MCF 10A (cell line): ENCODE data around the gene MACF1. TPM values are rescaled to one million over a fixed set of nuclear protein-coding genes. Genes with fewer than 3 reads are reported as not detected.

ENCODE experiments used
- BruUV-seq: library from RNA; stranded (reverse); fragments of 400-500 nt; replicated peaks from 2 replicates; lab custom pipeline; 2021; lab: Mats Ljungman, UMichigan
- CTCF ChIA-PET: fragments of 300-600 bp; sonication (Branson Sonifier 250); formaldehyde crosslinking; extraction: SDS; loops from one replicate; lab custom pipeline; 2021; ENCODE audit warnings: antibody characterized with exemption, inconsistent platforms; lab: Yijun Ruan, JAX
- POLR2A ChIA-PET: fragments of 300-600, 350-650 bp; sonication (Branson Sonifier 250); formaldehyde crosslinking; extraction: SDS; loops from one replicate; lab custom pipeline; 2020; ENCODE audit warnings: antibody characterized with exemption, inconsistent platforms; lab: Yijun Ruan, JAX
- DNase-seq: peaks from one replicate; pipeline ENCODE4 v3.0.0-alpha.2; 2018; ENCODE audit not compliant: unreplicated experiment
- H3K27ac Mint-ChIP-seq: one replicate; pipeline ENCODE4 v1.8.0; 2022; ENCODE audit warnings: mild to moderate bottlenecking, low read depth, mixed read lengths; ENCODE audit not compliant: unreplicated experiment
- H3K27me3 Mint-ChIP-seq: one replicate; pipeline ENCODE4 v1.8.0; 2022; ENCODE audit warnings: mixed read lengths; ENCODE audit not compliant: insufficient read depth, unreplicated experiment
- H3K36me3 Mint-ChIP-seq: one replicate; pipeline ENCODE4 v1.8.0; 2022; ENCODE audit warnings: mild to moderate bottlenecking, moderate library complexity, mixed read lengths; ENCODE audit not compliant: insufficient read depth, unreplicated experiment
- H3K4me1 Mint-ChIP-seq: one replicate; pipeline ENCODE4 v1.8.0; 2022; ENCODE audit warnings: mixed read lengths; ENCODE audit not compliant: insufficient read depth, unreplicated experiment
- H3K4me3 Mint-ChIP-seq: one replicate; pipeline ENCODE4 v1.8.0; 2022; ENCODE audit warnings: mild to moderate bottlenecking, moderate library complexity, mixed read lengths; ENCODE audit not compliant: unreplicated experiment
- H3K9me3 Mint-ChIP-seq: one replicate; pipeline ENCODE4 v1.8.0; 2022; ENCODE audit warnings: mixed read lengths; ENCODE audit not compliant: unreplicated experiment
- intact Hi-C: fragments of 100-400 bp; cut with micrococcal nuclease; formaldehyde crosslinking; loops from 2 replicates; pipeline ENCODE4 v1.14.1; 2022
- total RNA-seq: library from RNA; stranded (reverse); gene quantifications from 2 replicates; pipeline ENCODE4 v1.2.3, GENCODE V29; 2022
- TF ChIP-seq, protein P1 (sequence below): fragments of 200-600 bp; IDR thresholded peaks from one replicate; pipeline ENCODE4 v1.8.0; 2022; ENCODE audit warnings: antibody characterized with exemption, mild to moderate bottlenecking; ENCODE audit not compliant: unreplicated experiment

Gene MACF1
- total RNA-seq, 1 experiment from 2014 or later, result 188 TPM

- DNase-seq, result no peak
- Mint-ChIP-seq H3K9me3 (no peaks in the 10 kb centered on the region), H3K27me3 (no peaks in the 10 kb centered on the region), H3K27ac (no peak overlapping the region), H3K4me3 (no peak overlapping the region), H3K4me1 (peaks cover 28% of the 10 kb centered on the region), H3K36me3 (peaks cover 12% of the 10 kb centered on the region)
- CTCF ChIA-PET, result interaction anchor here (0.7 to 3.0 kb wide), 6 partner anchors 8 to 86 kb away, joined by 3 to 13 read pairs (median 4); no protein-coding TSS in a partner anchor
- intact Hi-C loops, result loop anchor here (10.0 kb wide), 1 partner anchor 257 kb away; no protein-coding TSS in a partner anchor
- BruUV-seq, result no TSS peak
- POLR2A ChIA-PET, result interaction anchor here (0.6 to 4.6 kb wide), 7 partner anchors 10 to 397 kb away, joined by 3 to 33 read pairs (median 4); no protein-coding TSS in a partner anchor
- TF ChIP-seq, protein P1, sequence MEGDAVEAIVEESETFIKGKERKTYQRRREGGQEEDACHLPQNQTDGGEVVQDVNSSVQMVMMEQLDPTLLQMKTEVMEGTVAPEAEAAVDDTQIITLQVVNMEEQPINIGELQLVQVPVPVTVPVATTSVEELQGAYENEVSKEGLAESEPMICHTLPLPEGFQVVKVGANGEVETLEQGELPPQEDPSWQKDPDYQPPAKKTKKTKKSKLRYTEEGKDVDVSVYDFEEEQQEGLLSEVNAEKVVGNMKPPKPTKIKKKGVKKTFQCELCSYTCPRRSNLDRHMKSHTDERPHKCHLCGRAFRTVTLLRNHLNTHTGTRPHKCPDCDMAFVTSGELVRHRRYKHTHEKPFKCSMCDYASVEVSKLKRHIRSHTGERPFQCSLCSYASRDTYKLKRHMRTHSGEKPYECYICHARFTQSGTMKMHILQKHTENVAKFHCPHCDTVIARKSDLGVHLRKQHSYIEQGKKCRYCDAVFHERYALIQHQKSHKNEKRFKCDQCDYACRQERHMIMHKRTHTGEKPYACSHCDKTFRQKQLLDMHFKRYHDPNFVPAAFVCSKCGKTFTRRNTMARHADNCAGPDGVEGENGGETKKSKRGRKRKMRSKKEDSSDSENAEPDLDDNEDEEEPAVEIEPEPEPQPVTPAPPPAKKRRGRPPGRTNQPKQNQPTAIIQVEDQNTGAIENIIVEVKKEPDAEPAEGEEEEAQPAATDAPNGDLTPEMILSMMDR, result no peak
Observed at GRCh38 chr1:39277879-39278278, 73.4 kb downstream of the MACF1 start.

- no TSS peak for BruUV-seq
- no peaks in the 10 kb centered on the region for H3K9me3 Mint-ChIP-seq
- TF ChIP-seq, protein P1, result no peak
- no peak overlapping the region for H3K27ac Mint-ChIP-seq
- H3K36me3 Mint-ChIP-seq, result peaks cover 60% of the 10 kb centered on the region
- no peak for DNase-seq
- CTCF ChIA-PET, result no interaction called here
- intact Hi-C loops, result no loop called here
- no peak overlapping the region for H3K4me3 Mint-ChIP-seq
- POLR2A ChIA-PET, result interaction anchor here (0.6 to 0.8 kb wide), 3 partner anchors 13 to 177 kb away, joined by 3 read pairs; no protein-coding TSS in a partner anchor
- H3K27me3 Mint-ChIP-seq, result no peaks in the 10 kb centered on the region
- H3K4me1 Mint-ChIP-seq, result peaks cover 11% of the 10 kb centered on the region
Observed at GRCh38 chr1:39282537-39283216, 78.2 kb downstream of the MACF1 start.

GRCh38 chr1:39283858-39284257 lies 79.4 kb downstream of the MACF1 start:
- Mint-ChIP-seq H3K4me3 (no peak overlapping the region), H3K27me3 (no peaks in the 10 kb centered on the region), H3K27ac (no peak overlapping the region), H3K36me3 (peaks cover 70% of the 10 kb centered on the region), H3K4me1 (peaks cover 5% of the 10 kb centered on the region), H3K9me3 (no peaks in the 10 kb centered on the region)
- ChIA-PET POLR2A (interaction anchor here (1.0 to 1.7 kb wide), 2 partner anchors 16 to 92 kb away, joined by 3 to 5 read pairs; no protein-coding TSS in a partner anchor), CTCF (interaction anchor here (1.7 kb wide), 1 partner anchor 127 kb away, joined by 3 read pairs; no protein-coding TSS in a partner anchor)
- no peak for DNase-seq
- intact Hi-C loops, result no loop called here
- no TSS peak for BruUV-seq
- TF ChIP-seq, protein P1, result no peak

- ChIA-PET POLR2A (interaction anchor here (0.6 to 1.0 kb wide), 5 partner anchors 79 to 1424 kb away, joined by 3 to 6 read pairs (median 4); no protein-coding TSS in a partner anchor), CTCF (interaction anchor here (0.7 to 0.9 kb wide), 2 partner anchors 24 to 123 kb away, joined by 3 to 4 read pairs; no protein-coding TSS in a partner anchor)
- intact Hi-C loops, result no loop called here
- Mint-ChIP-seq H3K4me1 (peaks cover 2% of the 10 kb centered on the region), H3K9me3 (no peaks in the 10 kb centered on the region), H3K27me3 (no peaks in the 10 kb centered on the region), H3K27ac (no peak overlapping the region), H3K4me3 (no peak overlapping the region), H3K36me3 (peaks cover 96% of the 10 kb centered on the region)
- no peak for DNase-seq
- TF ChIP-seq, protein P1, result no peak
- BruUV-seq, result no TSS peak
Observed at GRCh38 chr1:39287541-39287940, 83.0 kb downstream of the MACF1 start.
